HG03432 (cell line): ENCODE results near the gene HBQ1.
A peak's percentile ranks its signal among the peaks of the same experiment; 100 is the strongest.
"Not testable (repeated sequence)": the region's sequence is repeated elsewhere in the genome, so short reads cannot be mapped to it uniquely, and the experiment has no call there.

Source experiments
- ATAC-seq: cut with Tn5 transposase; IDR thresholded peaks from one replicate; pipeline ENCODE4 v1.9.1; 2021; ENCODE audit warnings: mild to moderate bottlenecking, moderate library complexity; ENCODE audit not compliant: unreplicated experiment

HBQ1 gene

GRCh38 chr16:200388-200787 is 20.1 kb downstream of the HBQ1 start:
- no peak for ATAC-seq

GRCh38 chr16:203246-203645 is 23.0 kb downstream of the HBQ1 start:
- ATAC-seq, result no peak

- ATAC-seq, result not testable (repeated sequence)
These were observed 23.8 kb downstream of the HBQ1 start for GRCh38 chr16:204046-204445.

- not testable (repeated sequence) for ATAC-seq
These were observed 29.1 kb downstream of the HBQ1 start for GRCh38 chr16:209359-209758.

- not testable (repeated sequence) for ATAC-seq
These were observed 31.4 kb downstream of the HBQ1 start for GRCh38 chr16:211631-212180.

- no peak for ATAC-seq
These were observed 32.7 kb downstream of the HBQ1 start for GRCh38 chr16:212999-213398.

- no peak for ATAC-seq
These were observed 39.8 kb downstream of the HBQ1 start for GRCh38 chr16:220021-220420.

GRCh38 chr16:228151-228851 is 48.0 kb downstream of the HBQ1 start:
- ATAC-seq, result no peak

- ATAC-seq, result peak; percentile 86
These were observed 48.8 kb downstream of the HBQ1 start, which contains the start of gene LUC7L for GRCh38 chr16:228852-229730. TSS of gene LUC7L (minus strand) at chr16:229449. CDS start at chr16:229339, 110 bp downstream.

- ATAC-seq, result no peak
These were observed 49.5 kb downstream of the HBQ1 start for GRCh38 chr16:229731-230281.

GRCh38 chr16:230351-230750 is 50.1 kb downstream of the HBQ1 start:
- not testable (repeated sequence) for ATAC-seq
